ENCODE results near the gene GCA.

Gene GCA, protein sequence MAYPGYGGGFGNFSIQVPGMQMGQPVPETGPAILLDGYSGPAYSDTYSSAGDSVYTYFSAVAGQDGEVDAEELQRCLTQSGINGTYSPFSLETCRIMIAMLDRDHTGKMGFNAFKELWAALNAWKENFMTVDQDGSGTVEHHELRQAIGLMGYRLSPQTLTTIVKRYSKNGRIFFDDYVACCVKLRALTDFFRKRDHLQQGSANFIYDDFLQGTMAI

DNA sequence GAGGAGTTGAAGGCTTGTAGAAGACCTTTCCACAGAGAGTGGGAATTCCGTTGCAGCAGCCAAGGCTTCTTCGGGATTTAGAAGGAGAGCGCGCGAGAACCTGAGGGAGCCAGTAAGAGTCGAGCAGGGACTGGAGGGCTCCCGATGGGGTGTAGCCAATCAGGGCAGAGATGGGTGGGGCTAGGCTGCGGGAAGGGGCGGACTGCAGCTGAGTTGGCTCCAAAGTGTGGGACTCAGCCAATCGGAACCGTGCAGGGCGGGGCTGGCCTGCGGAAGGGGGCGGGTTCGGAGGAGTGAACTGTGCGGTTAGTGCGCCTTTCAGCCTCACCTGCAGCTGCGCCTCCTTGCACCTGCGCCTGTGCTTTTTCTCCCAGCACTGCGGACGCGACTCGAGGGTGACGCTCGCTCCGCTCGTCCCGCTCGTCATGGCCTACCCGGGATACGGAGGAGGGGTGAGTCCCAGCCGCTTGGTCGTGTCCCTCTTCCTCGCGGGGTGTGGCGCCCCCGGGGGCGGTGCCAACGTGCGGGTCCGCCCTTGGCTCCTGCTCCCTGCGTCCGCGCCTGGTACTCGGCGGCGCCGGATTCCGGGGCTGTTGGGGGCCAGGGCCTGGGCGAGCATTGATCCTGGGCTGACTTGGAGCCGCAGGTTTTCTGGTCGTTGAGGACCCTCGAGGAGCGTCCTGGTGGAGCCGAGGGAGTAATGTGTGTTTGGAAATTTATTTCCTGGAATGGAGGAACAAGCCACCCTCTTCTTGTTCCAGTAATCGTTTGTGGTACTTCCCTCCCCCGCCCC lies at the start of gene GCA:
Gene GCA (plus strand): TSS at position 309 of the 793 bp plus-strand sequence. CDS start 117 bp downstream, at position 426.
- peak within 1 kb of the TSS; percentile 92 for H3K4me3 ChIP-seq (ENCODE audit: low read length)
- TF ChIP-seq ZNF274 (IDR thresholded peaks at IDR 0.05; ENCODE audit: low read depth, low read length), result no peak

DNA sequence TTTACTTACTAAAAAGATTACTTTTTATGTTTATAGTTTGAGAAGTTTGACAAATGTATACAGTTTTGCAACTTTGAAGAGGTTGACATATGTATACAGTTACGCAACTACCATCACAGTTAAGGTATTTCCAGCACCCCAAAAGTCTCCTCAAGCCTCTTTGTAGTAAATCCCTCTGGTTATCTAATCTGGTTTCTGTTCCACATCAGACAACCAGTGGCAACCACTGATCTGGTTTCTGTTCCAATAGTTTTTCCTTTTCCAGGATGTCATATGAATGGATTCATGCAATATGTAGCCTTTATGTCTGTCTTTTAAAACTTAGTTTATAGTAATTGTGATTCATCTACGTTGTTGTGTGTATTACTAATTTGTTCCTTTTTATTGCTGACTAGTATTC lies 48.9 kb upstream of the GCA start:
- no peak for TF ChIP-seq ZNF274 (IDR thresholded peaks at IDR 0.05; ENCODE audit: low read depth, low read length)
- no peak overlapping the region for H3K4me3 ChIP-seq (ENCODE audit: low read length)

DNA sequence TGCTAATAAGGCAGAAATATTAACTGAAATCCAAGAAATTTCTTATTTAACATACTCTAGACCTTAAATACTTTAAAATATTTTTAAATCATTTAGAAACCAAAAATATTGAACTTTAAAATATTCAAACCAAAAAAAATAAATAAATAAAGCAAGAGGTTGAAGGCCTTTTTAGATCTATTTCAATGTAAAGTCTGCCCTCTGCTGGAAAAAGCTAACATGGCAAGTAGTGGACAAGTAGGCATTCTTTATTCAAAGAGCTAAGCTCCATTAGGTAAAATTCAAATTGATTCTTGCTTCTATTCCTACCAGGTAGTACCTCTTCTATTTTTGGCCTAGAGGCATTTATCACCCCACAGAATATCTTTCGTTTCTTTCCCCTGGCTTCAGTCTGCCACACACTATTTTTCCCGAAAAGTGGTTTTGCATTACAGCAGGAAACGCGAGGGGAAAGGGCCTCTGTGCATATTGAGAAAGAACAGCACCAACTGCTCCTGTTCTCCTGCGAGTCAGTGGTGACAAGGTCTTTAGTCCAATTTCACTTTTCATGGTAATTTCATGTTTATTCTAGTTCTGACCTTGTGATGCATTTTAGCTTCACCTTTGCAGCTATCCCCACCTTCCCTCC lies 45.9 kb upstream of the GCA start:
- no peak overlapping the region for H3K4me3 ChIP-seq (ENCODE audit: low read length)
- no peak for TF ChIP-seq ZNF274 (IDR thresholded peaks at IDR 0.05; ENCODE audit: low read depth, low read length)

DNA sequence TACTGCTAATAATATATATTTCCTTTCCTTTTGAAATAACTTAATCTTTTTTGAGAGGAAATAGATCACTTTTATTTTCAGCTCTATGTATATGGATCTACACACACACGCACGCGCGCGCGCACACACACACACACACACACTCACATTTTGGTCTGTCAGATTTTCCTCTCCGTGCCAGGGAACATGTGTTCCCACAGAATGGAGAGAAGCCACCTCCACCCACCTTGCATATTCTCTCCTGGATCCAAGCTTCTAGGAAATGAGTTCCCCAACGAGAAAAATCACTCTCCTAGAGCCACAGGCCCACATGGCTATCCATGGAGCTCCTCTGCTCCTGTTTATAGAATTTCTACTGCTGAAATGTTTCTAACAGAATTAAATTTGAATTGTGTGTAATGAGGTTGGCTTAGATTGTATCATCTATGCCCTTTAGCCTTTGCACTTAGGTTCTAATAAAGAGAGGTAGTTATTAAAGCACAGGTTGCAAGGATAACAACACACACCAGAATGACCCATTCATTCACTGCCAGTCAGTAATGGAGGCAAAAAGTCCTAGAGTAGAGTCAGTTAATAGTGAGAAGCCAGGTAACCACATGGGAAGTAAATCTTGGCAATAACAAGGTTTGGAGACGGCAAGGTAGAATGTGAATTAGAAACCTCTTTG lies 45.1 kb upstream of the GCA start:
- TF ChIP-seq ZNF274 (IDR thresholded peaks at IDR 0.05; ENCODE audit: low read depth, low read length), result no peak
- no peak overlapping the region for H3K4me3 ChIP-seq (ENCODE audit: low read length)

DNA sequence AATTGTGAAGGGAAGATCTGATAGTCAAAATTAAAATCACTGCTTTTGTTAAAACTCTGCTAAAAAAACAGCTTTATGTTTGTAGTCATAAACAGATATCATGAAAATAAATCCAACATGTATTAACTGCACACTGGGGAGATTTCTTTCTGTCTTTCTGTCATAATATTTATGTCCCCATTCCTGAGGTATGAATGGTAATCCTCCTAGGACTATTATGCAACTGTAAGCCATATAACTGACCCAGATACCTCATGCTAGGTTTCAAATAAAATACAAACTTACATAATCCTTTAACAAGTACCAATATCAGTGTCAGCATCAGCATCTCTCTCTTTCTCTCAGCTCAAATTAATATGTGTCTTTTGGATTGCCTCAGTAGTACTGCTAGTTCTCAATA lies 43.7 kb upstream of the GCA start:
- H3K4me3 ChIP-seq (ENCODE audit: low read length), result no peak overlapping the region
- TF ChIP-seq ZNF274 (IDR thresholded peaks at IDR 0.05; ENCODE audit: low read depth, low read length), result no peak

DNA sequence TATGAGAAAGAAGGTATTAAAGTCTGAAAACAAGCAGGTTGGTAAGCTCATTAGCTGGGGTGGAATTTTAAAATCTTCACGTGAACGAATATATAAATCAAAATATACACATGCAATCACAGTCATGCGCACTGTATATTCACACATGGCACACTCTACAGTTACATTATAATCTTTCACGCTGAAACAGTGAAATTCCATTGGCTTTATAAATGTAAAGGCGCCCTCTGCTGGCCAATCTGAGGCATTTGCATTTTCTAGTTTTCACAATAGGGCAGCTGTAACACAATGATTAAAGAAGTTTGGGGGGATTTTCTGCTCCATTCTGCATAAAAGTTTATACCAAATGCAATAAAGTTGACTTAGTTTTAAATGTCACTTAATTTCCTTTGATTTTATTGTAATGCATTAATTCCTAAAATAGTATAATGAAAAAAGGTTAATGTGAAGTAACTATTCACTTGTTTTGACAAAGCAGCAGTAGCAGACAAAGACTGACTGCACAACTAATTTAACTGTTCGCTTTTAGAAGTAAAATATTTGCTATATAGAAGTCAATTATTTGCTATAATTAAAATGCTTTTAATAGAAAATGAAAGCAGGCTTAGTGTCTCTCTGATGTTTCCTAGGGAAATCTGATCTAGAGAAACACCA lies 42.7 kb upstream of the GCA start:
- no peak for TF ChIP-seq ZNF274 (IDR thresholded peaks at IDR 0.05; ENCODE audit: low read depth, low read length)

DNA sequence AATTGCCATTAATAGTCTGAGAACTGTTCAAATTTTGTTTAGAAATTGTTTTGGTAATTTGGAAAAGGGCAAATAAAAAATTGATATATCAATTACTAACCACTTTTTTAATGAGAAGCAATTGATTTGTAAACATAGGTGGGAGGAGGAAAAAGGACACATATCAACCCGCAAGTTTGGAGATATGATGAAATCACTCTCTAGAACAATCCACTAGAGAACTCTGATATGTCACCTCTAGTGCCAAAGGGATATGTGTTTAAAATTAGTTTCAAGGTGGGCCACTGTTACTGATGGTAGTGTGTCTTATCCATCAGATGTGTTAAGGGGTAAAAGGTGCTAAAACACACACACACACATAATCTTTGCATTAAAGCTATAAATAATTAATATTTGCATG lies 42.1 kb upstream of the GCA start:
- TF ChIP-seq ZNF274 (IDR thresholded peaks at IDR 0.05; ENCODE audit: low read depth, low read length), result no peak
- H3K4me3 ChIP-seq (ENCODE audit: low read length), result no peak overlapping the region

More for the DNA sequence above, 42.7 kb upstream of the GCA start:
- H3K4me3 ChIP-seq (ENCODE audit: low read length), result no peak overlapping the region

DNA sequence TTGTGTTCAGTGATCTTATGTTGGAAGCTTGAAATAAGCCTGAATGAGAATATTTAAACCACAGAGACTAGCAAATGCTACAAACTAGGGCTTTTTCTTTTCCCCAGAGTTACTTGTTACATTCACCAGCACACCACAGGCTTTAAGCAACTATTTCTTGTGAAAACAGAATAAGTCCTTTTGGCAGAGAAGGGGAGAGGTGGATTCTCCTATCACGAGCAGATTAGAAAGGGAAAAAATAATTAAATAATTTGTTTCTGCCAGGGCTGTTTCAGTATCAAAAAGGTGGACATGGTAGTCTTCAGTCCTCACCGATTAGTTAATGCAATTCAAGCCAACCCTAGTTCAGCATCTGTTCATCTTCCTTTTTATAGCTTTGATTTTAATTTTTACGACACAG lies 38.0 kb upstream of the GCA start:
- no peak overlapping the region for H3K4me3 ChIP-seq (ENCODE audit: low read length)
- no peak for TF ChIP-seq ZNF274 (IDR thresholded peaks at IDR 0.05; ENCODE audit: low read depth, low read length)

DNA sequence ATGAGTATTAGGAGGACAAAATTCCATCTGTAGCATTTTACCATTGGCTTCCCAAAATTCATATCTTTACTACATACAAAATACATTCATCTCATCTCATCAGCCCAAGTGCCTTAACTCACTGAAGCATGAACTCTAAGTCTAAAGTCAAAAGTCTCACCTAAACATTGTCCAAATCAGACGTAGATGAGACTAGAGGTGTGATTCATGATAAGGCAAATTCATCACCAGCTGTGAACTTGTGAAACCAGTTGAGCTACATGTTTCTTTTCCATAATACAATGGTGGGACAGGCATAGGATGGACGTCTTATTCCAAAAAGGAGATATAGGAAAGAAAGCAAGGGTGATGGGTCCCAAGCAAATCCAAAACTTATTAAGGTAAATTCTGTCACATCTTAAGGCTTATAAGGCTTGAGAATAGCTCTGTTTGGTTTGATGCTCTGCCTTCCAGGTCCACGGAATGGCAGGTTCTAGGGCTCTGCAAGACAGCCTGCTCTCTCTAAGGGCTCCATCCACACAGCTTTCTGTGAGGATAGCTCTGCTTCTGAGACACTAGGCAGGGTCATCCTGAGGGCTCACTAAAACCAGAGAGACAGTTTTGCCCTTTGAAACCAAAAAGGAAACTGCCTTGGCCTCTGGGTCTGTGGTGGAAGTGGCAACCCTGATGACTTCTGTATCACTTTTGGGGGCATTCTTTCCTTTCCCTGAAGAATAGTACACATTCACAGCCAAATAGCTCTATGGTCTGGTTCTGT lies 35.0 kb upstream of the GCA start:
- H3K4me3 ChIP-seq (ENCODE audit: low read length), result no peak overlapping the region
- TF ChIP-seq ZNF274 (IDR thresholded peaks at IDR 0.05; ENCODE audit: low read depth, low read length), result no peak

DNA sequence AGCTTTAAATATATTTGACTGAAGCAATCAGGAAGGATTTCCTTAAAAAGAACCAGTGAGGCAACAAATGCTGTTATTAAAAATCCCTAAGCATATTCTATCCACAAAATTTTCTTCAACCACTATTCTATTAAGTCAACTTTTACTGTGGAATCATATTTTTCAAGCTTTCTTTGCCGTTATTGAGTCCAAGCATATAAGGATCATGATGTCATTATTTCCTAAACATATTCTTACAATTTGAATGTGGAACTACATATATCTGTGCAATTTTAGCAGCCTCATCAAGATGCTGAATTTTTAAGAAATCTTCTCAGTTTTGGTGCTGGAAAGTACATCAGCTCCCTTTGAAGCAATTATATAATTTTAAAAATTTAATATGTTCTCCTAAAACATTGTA lies 31.1 kb upstream of the GCA start:
- H3K4me3 ChIP-seq (ENCODE audit: low read length), result no peak overlapping the region; the same call in 1 of the 2 replicates

DNA sequence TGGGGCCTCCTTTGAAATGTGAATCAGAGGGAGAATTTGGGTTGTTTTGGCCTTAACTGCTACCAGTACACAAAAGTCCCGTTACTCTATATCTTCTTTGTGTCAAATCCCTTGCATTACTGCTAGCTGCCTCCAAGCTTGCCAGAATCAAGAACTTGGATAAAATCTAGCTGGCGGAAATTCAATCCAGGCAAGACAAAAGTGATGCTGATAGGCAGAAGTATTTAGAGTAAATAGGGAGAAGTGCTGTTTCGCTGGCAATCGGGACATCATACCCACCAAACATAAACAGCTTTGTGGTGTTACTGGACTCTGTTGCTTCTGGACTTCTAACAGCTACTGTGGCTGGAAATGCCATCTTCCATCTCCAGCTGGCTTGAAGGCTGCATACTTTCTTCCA lies 28.0 kb upstream of the GCA start:
- peak overlapping the region; percentile 92 for H3K4me3 ChIP-seq (ENCODE audit: low read length)
- no peak for TF ChIP-seq ZNF274 (IDR thresholded peaks at IDR 0.05; ENCODE audit: low read depth, low read length)

More for the DNA sequence above, 31.1 kb upstream of the GCA start:
- no peak for TF ChIP-seq ZNF274 (IDR thresholded peaks at IDR 0.05; ENCODE audit: low read depth, low read length)

DNA sequence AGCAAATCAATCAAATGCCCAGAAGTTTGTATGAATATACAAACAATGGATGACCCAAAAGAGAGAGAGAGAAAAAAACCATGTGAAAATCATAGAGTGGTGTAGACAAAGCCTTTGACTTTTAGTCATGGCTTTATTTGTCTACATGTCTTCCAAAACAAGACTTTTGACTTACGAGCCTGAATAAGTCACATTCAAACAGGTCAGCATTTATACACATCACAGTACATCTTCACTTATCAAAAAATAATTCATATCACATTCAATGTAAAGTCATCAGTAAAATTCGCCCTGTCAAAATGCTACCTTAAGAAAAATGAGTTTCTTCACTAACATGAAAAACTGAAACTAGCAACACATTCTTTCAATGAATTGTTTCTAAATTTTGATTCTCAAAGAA lies 27.3 kb upstream of the GCA start:
- H3K4me3 ChIP-seq (ENCODE audit: low read length), result peak overlapping the region; percentile 92; the same call in 1 of the 2 replicates

DNA sequence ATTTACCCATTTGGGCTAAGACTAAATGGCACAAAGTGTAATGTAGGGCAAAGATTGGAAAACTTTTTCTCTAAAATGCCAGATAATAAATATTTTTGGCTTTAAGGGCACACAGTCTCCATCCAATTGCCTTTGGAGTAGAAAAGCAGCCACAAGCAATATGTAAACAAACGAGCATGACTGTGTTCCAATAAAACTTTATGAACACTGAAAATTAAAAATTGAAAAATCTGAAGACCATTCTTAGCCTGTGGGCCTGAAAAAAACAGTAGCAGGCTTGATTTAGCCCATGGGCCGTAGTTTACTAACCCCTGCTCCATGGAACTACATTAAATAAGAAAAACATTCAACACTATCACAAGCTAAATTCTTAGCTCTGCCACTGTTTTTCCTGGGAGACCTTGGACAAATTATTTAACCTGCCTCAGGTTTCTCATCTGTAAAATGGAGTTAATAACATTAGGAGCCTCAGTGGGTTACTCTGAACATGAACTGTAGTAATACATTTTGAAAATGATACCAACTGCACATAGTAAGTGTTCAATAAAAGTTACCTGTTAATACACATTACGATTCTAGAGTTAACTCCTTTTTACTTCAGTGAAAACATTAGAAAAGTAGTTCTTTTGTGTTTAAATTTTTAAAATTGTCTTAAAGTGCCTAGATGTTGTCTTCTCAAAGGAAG lies 26.7 kb upstream of the GCA start:
- peak overlapping the region; percentile 92 for H3K4me3 ChIP-seq (ENCODE audit: low read length)
- no peak for TF ChIP-seq ZNF274 (IDR thresholded peaks at IDR 0.05; ENCODE audit: low read depth, low read length)

More for the DNA sequence above, 27.3 kb upstream of the GCA start:
- no peak for TF ChIP-seq ZNF274 (IDR thresholded peaks at IDR 0.05; ENCODE audit: low read depth, low read length)

All from GM08714 (cell line).